Effector memory CD4-positive, alpha-beta T cell (primary cell): Measurements from ENCODE around the gene CD34.
"Not testable (repeated sequence)": the region's sequence is repeated elsewhere in the genome, so short reads cannot be mapped to it uniquely, and the experiment has no call there.

Source experiments
- DNase-seq, 3 donors: peaks; one replicate each; pipeline ENCODE4 v3.0.0-alpha.2; 2020
- H3K27ac ChIP-seq: 2 replicates; pipeline ENCODE4 v1.7.0; 2013; ENCODE audit warnings: mild to moderate bottlenecking, low read length, moderate library complexity; ENCODE audit not compliant: insufficient read depth, poor library complexity, severe bottlenecking
- H3K27me3 ChIP-seq: replicated peaks from 2 replicates; pipeline ENCODE4 v1.7.0; 2013; ENCODE audit warnings: mild to moderate bottlenecking, low read length; ENCODE audit not compliant: insufficient read depth, control insufficient read depth, poor library complexity, severe bottlenecking
- H3K36me3 ChIP-seq: 2 replicates; pipeline ENCODE4 v1.7.0; 2013; ENCODE audit warnings: mild to moderate bottlenecking, low read length, moderate library complexity; ENCODE audit not compliant: control insufficient read depth, insufficient read depth
- H3K4me1 ChIP-seq: 2 replicates; pipeline ENCODE4 v1.7.0; 2013; ENCODE audit warnings: low read length, mild to moderate bottlenecking; ENCODE audit not compliant: control insufficient read depth, insufficient read depth, poor library complexity, severe bottlenecking
- H3K4me3 ChIP-seq: 2 replicates; pipeline ENCODE4 v1.7.0; 2013; ENCODE audit warnings: low read length, low read depth, mild to moderate bottlenecking; ENCODE audit not compliant: insufficient read depth, poor library complexity, severe bottlenecking
- H3K9me3 ChIP-seq: 2 replicates; pipeline ENCODE4 v1.7.0; 2013; ENCODE audit warnings: mild to moderate bottlenecking, low read length, moderate library complexity; ENCODE audit not compliant: control insufficient read depth

CD34 gene

GRCh38 chr1:207933205-207933800 is 22.4 kb upstream of the CD34 start:
- Histone ChIP-seq H3K27me3 (no peaks in the 10 kb centered on the region), H3K4me3 (no peak overlapping the region), H3K36me3 (no peaks in the 10 kb centered on the region), H3K4me1 (no peaks in the 10 kb centered on the region), H3K9me3 (no peaks in the 10 kb centered on the region), H3K27ac (no peak overlapping the region)
- no peak for DNase-seq

DNA sequence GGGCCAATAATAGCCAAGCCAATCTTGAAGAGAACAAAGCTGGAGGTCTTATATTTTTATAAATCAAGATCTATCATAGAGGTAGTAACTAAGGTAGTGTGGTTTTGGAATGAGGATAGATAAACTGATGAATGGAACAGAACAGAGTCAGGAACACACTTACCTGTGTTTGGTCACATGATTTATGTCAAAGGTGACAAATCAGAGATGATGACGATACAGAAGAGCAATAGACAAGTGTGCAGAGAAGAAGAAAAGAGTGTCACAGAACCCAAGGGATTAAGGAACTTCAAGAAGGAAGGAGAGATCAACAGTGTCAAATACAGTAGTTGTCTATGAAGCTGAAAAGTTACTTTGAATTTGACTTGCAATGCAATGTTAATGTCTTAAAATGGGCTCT is 16.1 kb upstream of the CD34 start:
- no peak overlapping the region for H3K4me3 ChIP-seq
- H3K9me3 ChIP-seq, result no peaks in the 10 kb centered on the region
- no peak for DNase-seq
- no peak overlapping the region for H3K27ac ChIP-seq
- H3K36me3 ChIP-seq, result no peaks in the 10 kb centered on the region
- no peaks in the 10 kb centered on the region for H3K4me1 ChIP-seq
- no peaks in the 10 kb centered on the region for H3K27me3 ChIP-seq

- not testable (repeated sequence) for H3K4me3 ChIP-seq, H3K27me3 ChIP-seq, H3K9me3 ChIP-seq, H3K27ac ChIP-seq, DNase-seq, H3K36me3 ChIP-seq, H3K4me1 ChIP-seq
Measured at GRCh38 chr1:207925969-207926368, 15.0 kb upstream of the CD34 start.

DNA sequence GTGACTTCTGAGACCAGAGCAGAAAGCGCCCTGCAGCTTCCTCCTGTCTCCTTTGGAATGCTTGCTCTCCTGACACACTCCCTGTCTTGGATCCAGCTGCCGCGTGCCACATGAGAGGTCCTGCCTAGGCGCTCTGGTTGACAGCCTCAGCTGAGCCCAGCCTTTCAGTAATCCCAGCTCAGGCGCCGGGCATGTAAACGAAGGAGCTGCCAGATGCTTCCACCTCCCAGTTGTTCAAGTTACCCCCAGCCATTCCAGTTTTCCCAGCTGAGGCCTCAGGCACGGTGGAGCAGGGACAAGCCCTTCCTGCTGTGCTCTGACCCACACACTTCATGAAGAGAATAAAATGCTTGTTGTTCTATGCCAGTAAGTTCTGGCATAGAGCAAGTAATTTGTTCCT is 14.3 kb upstream of the CD34 start:
- Histone ChIP-seq H3K9me3 (no peaks in the 10 kb centered on the region), H3K27ac (no peak overlapping the region), H3K4me1 (no peaks in the 10 kb centered on the region), H3K36me3 (no peaks in the 10 kb centered on the region), H3K27me3 (no peaks in the 10 kb centered on the region), H3K4me3 (no peak overlapping the region)
- no peak for DNase-seq

DNA sequence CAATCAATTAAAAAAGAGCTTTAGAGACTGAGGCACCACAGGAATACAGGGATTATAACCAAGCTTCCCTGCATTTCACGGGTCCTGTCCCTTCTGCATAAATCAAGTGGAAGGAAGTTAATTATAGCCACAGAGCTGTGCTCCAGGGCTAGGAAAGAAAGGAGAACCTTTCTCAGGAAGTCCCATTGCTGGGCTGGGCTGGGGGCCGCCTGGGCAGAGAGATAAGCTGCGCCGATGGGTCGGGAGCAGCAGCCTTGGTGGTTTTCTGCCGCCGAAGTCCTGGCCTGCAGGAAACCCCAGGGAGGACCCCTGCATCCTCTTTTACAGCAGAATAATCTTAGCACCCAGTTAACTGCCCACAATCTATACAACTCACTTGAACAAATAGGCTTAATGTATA is 12.6 kb upstream of the CD34 start:
- Histone ChIP-seq H3K9me3 (no peaks in the 10 kb centered on the region), H3K27me3 (no peaks in the 10 kb centered on the region), H3K4me1 (no peaks in the 10 kb centered on the region), H3K27ac (no peak overlapping the region), H3K4me3 (no peak overlapping the region), H3K36me3 (no peaks in the 10 kb centered on the region)
- DNase-seq, result no peak

- no peaks in the 10 kb centered on the region for H3K36me3 ChIP-seq
- H3K4me3 ChIP-seq, result no peak overlapping the region
- H3K27ac ChIP-seq, result no peak overlapping the region
- H3K4me1 ChIP-seq, result no peaks in the 10 kb centered on the region
- DNase-seq, result no peak
- H3K27me3 ChIP-seq, result no peaks in the 10 kb centered on the region
- H3K9me3 ChIP-seq, result no peaks in the 10 kb centered on the region
Measured at GRCh38 chr1:207923121-207923520, 12.2 kb upstream of the CD34 start.

DNA sequence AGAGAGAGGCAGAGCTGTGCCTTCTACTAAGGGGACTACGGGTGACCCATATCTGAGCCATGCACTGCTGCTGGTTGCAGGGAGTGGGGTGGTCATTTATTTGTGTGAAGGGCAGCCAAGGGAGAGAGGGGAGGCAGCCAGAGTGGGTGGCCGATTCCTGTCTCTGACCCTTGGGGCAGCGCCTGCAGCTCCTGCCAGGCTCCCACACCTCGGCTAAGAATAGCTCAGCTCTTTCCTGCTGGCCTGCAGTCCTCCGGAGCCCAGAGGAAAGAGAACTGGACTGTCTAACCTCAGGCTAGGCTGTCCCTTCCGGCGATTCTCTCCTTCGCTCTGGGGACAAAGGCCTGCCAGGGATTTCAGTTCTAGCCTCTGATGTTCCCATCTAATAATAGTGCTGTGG is 11.6 kb upstream of the CD34 start:
- Histone ChIP-seq H3K9me3 (no peaks in the 10 kb centered on the region), H3K4me1 (no peaks in the 10 kb centered on the region), H3K27me3 (no peaks in the 10 kb centered on the region), H3K4me3 (no peak overlapping the region), H3K27ac (no peak overlapping the region), H3K36me3 (no peaks in the 10 kb centered on the region)
- DNase-seq, result no peak

GRCh38 chr1:207921321-207921720 is 10.4 kb upstream of the CD34 start:
- H3K4me3 ChIP-seq, result no peak overlapping the region
- H3K27me3 ChIP-seq, result no peaks in the 10 kb centered on the region
- H3K36me3 ChIP-seq, result no peaks in the 10 kb centered on the region
- no peak overlapping the region for H3K27ac ChIP-seq
- no peaks in the 10 kb centered on the region for H3K4me1 ChIP-seq
- no peaks in the 10 kb centered on the region for H3K9me3 ChIP-seq
- no peak for DNase-seq

DNA sequence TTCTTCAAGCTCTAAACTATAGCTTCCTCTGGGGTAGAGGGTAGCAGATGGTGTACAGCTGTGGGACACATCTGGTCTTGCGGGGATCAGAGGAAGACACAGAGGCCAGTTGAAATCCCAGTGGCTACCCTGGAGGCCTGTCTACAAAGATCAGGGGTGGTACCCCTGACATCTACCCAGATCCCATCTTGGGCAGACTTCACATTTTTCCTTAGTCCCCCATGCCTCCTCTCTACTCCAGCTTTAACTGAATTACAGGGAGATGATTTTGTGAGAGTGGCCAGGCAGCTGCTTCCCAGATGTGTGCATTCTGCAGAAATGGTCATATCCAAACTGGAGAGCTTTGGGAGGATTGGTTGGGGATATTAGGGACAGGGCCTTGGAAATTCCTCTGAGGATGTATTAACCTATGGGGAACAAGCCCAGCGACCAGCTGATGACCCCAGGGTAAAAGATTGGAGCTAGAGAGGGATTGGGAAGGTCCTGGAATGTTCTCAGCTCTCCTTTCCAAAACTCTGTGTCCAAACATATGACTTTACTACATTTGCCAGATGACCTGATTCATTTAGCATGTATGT is 9.6 kb upstream of the CD34 start:
- H3K4me3 ChIP-seq, result no peak overlapping the region
- DNase-seq, result no peak
- H3K9me3 ChIP-seq, result no peaks in the 10 kb centered on the region
- H3K4me1 ChIP-seq, result no peaks in the 10 kb centered on the region
- H3K36me3 ChIP-seq, result no peaks in the 10 kb centered on the region
- no peak overlapping the region for H3K27ac ChIP-seq
- H3K27me3 ChIP-seq, result no peaks in the 10 kb centered on the region

DNA sequence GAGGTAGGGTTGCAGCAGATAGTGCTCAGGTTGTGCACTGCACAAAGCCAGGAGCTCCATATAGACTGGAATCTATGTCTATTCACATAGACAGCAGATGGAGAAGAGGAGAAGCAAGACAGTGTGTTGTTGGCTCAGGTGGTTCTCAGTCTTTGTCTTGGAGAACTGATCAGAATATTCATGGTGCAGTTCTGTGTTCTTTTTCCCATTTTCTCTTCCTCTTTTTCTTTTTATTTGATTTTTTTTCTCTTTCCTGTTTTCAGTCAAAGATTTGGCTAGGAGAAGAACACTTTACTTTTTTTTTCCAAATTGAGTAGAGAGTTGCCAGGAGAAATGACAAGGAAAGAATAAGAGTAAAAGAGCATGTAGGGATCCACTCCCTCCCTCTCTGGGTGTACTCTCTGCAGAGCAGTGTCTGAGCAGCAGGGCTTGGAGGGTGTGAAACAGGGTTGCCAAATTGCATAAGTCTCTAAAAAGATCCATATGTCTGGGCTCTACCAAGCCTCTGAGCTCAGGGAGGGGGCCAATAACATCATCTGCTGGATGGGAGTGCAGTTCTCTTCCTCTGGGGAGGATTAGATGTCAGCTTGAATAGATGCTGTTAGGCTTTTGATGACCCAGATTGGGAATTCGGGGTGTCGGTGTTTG is 8.7 kb upstream of the CD34 start:
- no peak overlapping the region for H3K27ac ChIP-seq
- H3K4me1 ChIP-seq, result no peaks in the 10 kb centered on the region
- H3K4me3 ChIP-seq, result no peak overlapping the region
- no peaks in the 10 kb centered on the region for H3K9me3 ChIP-seq
- no peaks in the 10 kb centered on the region for H3K36me3 ChIP-seq
- no peaks in the 10 kb centered on the region for H3K27me3 ChIP-seq
- no peak for DNase-seq
